ENCODE measurements around the gene CEMP1. TPM values are rescaled to one million over a fixed set of nuclear protein-coding genes. Genes with fewer than 3 reads are reported as not detected.

The CEMP1 gene
- total RNA-seq, 2 experiments from 2014 or later = 1.0 to 1.8 TPM

- intact Hi-C loops (cut with DNase I, micrococcal nuclease) = loop anchor here (1.0 to 5.0 kb wide), 4 partner anchors 11 to 105 kb away; partner anchors contain the start of genes AMDHD2 (in 1 of the 2) and CCNF (in 1 of the 2)
- Mint-ChIP-seq H3K4me1 (ENCODE audit: low read depth) (peaks cover 26% of the 10 kb centered on the region), H3K36me3 (ENCODE audit: low read depth) (peaks cover 38% of the 10 kb centered on the region), H3K4me3 (peak overlapping the region; percentile 95), H3K9me3 (no peaks in the 10 kb centered on the region), H3K27me3 (peaks cover 8% of the 10 kb centered on the region), H3K27ac (peak overlapping the region; percentile 98)
- TF ChIP-seq, protein P1, sequence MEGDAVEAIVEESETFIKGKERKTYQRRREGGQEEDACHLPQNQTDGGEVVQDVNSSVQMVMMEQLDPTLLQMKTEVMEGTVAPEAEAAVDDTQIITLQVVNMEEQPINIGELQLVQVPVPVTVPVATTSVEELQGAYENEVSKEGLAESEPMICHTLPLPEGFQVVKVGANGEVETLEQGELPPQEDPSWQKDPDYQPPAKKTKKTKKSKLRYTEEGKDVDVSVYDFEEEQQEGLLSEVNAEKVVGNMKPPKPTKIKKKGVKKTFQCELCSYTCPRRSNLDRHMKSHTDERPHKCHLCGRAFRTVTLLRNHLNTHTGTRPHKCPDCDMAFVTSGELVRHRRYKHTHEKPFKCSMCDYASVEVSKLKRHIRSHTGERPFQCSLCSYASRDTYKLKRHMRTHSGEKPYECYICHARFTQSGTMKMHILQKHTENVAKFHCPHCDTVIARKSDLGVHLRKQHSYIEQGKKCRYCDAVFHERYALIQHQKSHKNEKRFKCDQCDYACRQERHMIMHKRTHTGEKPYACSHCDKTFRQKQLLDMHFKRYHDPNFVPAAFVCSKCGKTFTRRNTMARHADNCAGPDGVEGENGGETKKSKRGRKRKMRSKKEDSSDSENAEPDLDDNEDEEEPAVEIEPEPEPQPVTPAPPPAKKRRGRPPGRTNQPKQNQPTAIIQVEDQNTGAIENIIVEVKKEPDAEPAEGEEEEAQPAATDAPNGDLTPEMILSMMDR (IDR thresholded peaks at IDR 0.05) = no peak
- Histone ChIP-seq H3K27ac (ENCODE audit: low read depth in 1 of 2, low read length in 2 of 2) (peak overlapping the region; percentile 94 to 95), H3K27me3 (ENCODE audit: control insufficient read depth in 1 of 2, insufficient read depth in 2 of 2, low read length in 2 of 2) (no peaks in the 10 kb centered on the region), H3K4me1 (ENCODE audit: insufficient read depth, low read length) (peaks cover 31% of the 10 kb centered on the region), H3K4me3 (ENCODE audit: low read length) (peak overlapping the region; percentile 94), H3K36me3 (ENCODE audit: insufficient read depth, low read length) (peaks cover 20% of the 10 kb centered on the region), H3K9me3 (ENCODE audit: control insufficient read depth in 1 of 2, insufficient read depth in 1 of 2, low read length in 2 of 2) (no peaks in the 10 kb centered on the region)
- ATAC-seq (ENCODE audit: poor library complexity) (peak; percentile 33), DNase-seq (peak in 12 of 14 experiments; percentile 42 to 88 (median 60))
- ChIA-PET POLR2A (interaction anchor here (0.6 to 4.2 kb wide), 17 partner anchors 8 to 761 kb away, joined by 3 to 135 read pairs (median 5); partner anchors contain the start of genes ABCA3, AMDHD2, ATP6V0C and E4F1), CTCF (interaction anchor here (0.9 kb wide), 1 partner anchor 17 kb away, joined by 3 read pairs; no protein-coding TSS in a partner anchor)
Measured at GRCh38 chr16:2532494-2533141, 1.4 kb upstream of the CEMP1 start.

DNA sequence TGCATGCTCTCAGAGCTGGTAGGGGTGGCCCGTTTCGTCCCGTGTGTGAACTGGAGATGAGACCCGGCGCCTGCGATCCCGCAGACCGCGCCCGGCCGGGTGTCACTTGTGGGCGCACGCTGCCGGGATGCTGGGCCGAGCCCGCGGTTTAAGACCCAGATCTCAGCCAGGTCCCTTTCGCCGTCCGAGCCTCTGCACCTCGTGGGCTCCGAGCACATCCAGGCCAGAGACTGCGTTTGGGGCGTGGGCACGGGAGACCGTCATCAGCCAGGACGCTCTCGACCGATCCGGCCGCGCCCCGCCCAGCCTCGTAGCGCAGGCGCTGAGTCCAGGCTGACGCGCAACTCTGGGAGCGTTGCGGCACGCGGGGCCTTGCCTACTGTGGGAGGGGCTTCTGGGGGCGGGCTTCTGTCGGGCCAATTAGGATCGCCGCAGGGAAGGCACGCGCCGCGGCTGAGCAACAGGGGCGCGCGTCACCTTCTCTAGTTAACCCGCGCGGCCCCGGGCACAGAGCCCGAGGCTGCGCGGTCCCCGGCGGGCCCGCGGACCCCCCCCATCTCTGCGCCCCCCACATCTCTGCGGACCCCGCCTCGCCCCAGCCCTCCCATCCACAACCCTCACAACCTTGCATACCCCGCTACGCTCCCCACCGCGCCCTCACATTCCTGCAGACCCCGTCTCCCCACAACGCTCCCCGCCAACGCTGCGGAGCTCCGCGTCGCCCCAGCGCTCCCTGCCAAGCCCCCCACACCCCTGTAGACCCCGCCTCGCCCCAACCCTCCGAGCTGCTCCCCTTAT is 687 bp upstream of the CEMP1 start:
- H3K4me3 ChIP-seq (ENCODE audit: low read length) = peak overlapping the region; percentile 94

More for the DNA sequence above, 687 bp upstream of the CEMP1 start:
- Mint-ChIP-seq H3K4me3 (peak overlapping the region; percentile 95), H3K4me1 (ENCODE audit: low read depth) (peaks cover 22% of the 10 kb centered on the region), H3K27me3 (peaks cover 8% of the 10 kb centered on the region), H3K36me3 (ENCODE audit: low read depth) (peaks cover 38% of the 10 kb centered on the region), H3K9me3 (no peaks in the 10 kb centered on the region), H3K27ac (peak overlapping the region; percentile 98)
- CTCF ChIA-PET = interaction anchor here (0.9 to 1.3 kb wide), 2 partner anchors 11 to 17 kb away, joined by 3 to 4 read pairs; partner anchors contain the start of gene AMDHD2
- ATAC-seq (ENCODE audit: poor library complexity) (peak; percentile 86), DNase-seq (peak; percentile 92 to 99 (median 97))
- peaks cover 24% of the 10 kb centered on the region for H3K36me3 ChIP-seq (ENCODE audit: insufficient read depth, low read length)
- H3K4me1 ChIP-seq (ENCODE audit: insufficient read depth, low read length) = peaks cover 27% of the 10 kb centered on the region
- peak overlapping the region; percentile 94 to 95 for H3K27ac ChIP-seq (ENCODE audit: low read depth in 1 of 2, low read length in 2 of 2)
- intact Hi-C loops (cut with DNase I, micrococcal nuclease) = loop anchor here (1.0 to 5.0 kb wide), 5 partner anchors 11 to 105 kb away; partner anchors contain the start of genes AMDHD2 (in 1 of the 2), CCNF (in 1 of the 2) and TBC1D24 (in 1 of the 2)
- no peaks in the 10 kb centered on the region for H3K9me3 ChIP-seq (ENCODE audit: control insufficient read depth in 1 of 2, insufficient read depth in 1 of 2, low read length in 2 of 2)
- H3K27me3 ChIP-seq (ENCODE audit: control insufficient read depth in 1 of 2, insufficient read depth in 2 of 2, low read length in 2 of 2) = no peaks in the 10 kb centered on the region
- POLR2A ChIA-PET = interaction anchor here (0.8 to 4.2 kb wide), 13 partner anchors 8 to 761 kb away, joined by 3 to 135 read pairs (median 5); partner anchors contain the start of genes ABCA3, AMDHD2, ATP6V0C and ECI1
- TF ChIP-seq, protein P1 (IDR thresholded peaks at IDR 0.05) = no peak
